Measurements from ENCODE around the gene TPPP3. TPM values are rescaled to one million over a fixed set of nuclear protein-coding genes. Genes with fewer than 3 reads are reported as not detected.
A peak's percentile ranks its signal among the peaks of the same experiment; 100 is the strongest.

TPPP3 gene
- total RNA-seq: 100 to 1,000 TPM in 3 of 4 donors, 10 to 100 TPM in 1; 47.6 to 182 (median 121) TPM

DNA sequence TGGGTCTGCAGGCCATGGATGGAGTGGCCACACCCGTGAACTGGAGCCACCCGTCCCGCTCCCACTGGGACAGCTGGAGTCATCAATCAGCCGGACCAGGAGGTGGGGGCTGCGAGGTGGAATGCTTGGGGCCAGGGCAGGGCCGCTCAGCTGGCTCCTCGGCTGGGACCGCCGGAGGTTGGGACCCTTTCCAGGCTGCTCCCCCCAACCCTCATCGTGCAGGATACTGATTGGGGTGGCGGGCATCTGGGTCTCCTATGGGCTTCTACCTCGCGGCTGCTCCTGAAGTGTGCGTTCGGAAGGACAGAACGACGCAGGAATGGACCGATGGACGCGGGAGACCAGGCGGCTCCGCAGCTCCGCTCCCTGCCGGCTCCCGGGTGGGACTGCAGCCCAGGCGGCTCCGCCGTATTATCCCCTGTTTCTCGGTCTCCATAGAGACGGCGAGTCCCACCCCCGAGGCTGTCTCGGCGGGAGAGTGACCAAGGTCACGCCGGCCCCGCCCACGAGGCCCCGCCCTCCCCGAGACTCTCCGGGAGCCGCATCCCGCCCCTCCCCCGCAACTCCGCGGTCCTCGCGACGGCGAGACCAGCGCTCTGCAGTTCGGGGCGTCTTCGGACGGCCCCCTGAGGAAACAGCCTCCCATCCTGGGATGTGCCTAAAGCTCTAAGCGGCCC, at the start of gene TPPP3:
Gene TPPP3, minus strand, starts transcription at position 388 of the 677 bp plus-strand sequence. CDS start 2,387 bp downstream, outside the sequence.
- WGBS: no CpG with 5 or more reads among the region's 56 CpGs
- peak within 1 kb of the TSS; percentile 52 for H3K4me3 ChIP-seq
- peak within 1 kb of the TSS; percentile 75 for H3K27ac ChIP-seq
- no peaks in the 10 kb centered on the region for H3K9me3 ChIP-seq
- TF ChIP-seq, protein P1, sequence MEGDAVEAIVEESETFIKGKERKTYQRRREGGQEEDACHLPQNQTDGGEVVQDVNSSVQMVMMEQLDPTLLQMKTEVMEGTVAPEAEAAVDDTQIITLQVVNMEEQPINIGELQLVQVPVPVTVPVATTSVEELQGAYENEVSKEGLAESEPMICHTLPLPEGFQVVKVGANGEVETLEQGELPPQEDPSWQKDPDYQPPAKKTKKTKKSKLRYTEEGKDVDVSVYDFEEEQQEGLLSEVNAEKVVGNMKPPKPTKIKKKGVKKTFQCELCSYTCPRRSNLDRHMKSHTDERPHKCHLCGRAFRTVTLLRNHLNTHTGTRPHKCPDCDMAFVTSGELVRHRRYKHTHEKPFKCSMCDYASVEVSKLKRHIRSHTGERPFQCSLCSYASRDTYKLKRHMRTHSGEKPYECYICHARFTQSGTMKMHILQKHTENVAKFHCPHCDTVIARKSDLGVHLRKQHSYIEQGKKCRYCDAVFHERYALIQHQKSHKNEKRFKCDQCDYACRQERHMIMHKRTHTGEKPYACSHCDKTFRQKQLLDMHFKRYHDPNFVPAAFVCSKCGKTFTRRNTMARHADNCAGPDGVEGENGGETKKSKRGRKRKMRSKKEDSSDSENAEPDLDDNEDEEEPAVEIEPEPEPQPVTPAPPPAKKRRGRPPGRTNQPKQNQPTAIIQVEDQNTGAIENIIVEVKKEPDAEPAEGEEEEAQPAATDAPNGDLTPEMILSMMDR (IDR thresholded peaks at IDR 0.05): peak; percentile 26 to 87
- TF ChIP-seq EP300 (IDR thresholded peaks at IDR 0.05) (no peak), POLR2AphosphoS5 (IDR thresholded peaks at IDR 0.05) (peak in 1 of 3 donors; percentile 15), POLR2A (IDR thresholded peaks at IDR 0.05) (peak in 1 of 2 donors; percentile 47)
- peak; percentile 95 for DNase-seq (ENCODE audit: low spot score in 2 of 2)
- no peaks in the 10 kb centered on the region for H3K27me3 ChIP-seq
- no peaks in the 10 kb centered on the region for H3K36me3 ChIP-seq
- H3K4me1 ChIP-seq: peaks cover 81% of the 10 kb centered on the region

DNA sequence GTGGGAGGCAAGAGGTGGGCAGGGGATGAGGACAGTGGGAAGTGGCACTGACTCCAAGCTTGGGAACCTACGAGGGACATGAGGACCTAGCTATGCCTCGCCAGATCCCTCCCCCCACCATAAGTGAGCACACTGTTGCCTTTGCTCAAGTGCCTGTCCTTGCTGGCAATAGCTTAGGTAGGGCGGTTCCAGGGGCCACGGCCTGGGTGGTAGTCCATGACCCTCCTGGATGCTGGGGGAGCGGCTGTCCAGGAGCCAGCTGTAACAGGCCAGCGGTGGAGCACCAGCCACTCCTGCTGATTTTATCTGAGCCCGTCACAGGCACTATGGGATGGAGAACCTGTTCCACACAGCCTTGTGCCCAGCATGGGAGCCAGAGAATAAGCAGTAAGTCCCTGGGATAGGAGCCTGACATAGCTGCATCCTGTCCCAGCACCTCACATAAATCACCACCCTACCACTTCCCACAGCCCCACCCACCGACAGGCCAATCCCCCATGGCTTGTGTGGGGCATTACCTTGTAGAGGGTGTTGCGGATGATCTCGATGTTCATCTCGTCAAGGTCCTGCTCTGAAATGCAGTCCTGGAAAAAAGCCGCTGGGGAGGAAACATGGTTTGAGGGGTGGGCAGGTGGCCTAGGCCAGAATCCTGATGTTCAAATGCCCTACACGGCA, 49.4 kb upstream of the TPPP3 start:
- Histone ChIP-seq H3K27me3 (no peaks in the 10 kb centered on the region), H3K27ac (peak overlapping the region; percentile 63), H3K4me1 (peaks cover 84% of the 10 kb centered on the region), H3K36me3 (peaks cover 49% of the 10 kb centered on the region), H3K9me3 (no peaks in the 10 kb centered on the region), H3K4me3 (no peak overlapping the region)
- no peak for DNase-seq (ENCODE audit: low spot score in 2 of 2)
- WGBS: 65% methylated on average over 9 of the region's 13 CpGs
- TF ChIP-seq POLR2A (IDR thresholded peaks at IDR 0.05) (no peak), POLR2AphosphoS5 (IDR thresholded peaks at IDR 0.05) (no peak)

DNA sequence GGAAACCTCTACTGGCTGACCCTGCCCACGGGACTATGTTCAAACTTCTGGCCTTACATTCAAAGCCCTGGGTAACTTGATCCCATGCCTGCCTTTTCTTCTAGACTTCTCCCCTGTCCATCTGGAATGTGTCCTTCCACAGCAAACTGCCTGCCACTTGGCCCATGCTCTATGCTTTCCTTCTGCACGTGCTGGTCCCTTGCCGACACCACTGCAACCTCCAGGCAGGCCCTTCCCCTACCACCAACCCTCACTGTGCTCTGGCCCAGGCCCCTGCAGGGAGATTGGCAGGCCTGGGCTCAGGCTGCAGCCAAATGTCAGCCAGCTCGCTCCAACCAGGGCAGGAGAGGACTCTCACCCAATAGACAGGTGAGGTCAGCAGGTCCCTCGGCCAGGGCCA, 48.6 kb upstream of the TPPP3 start:
- 55% methylated on average over 5 of the region's 5 CpGs for WGBS
- H3K36me3 ChIP-seq: peaks cover 49% of the 10 kb centered on the region
- peak overlapping the region; percentile 63 for H3K27ac ChIP-seq
- no peaks in the 10 kb centered on the region for H3K9me3 ChIP-seq
- no peak overlapping the region for H3K4me3 ChIP-seq
- TF ChIP-seq, protein P1 (IDR thresholded peaks at IDR 0.05): no peak
- TF ChIP-seq POLR2A (IDR thresholded peaks at IDR 0.05) (no peak), EP300 (IDR thresholded peaks at IDR 0.05) (no peak), POLR2AphosphoS5 (IDR thresholded peaks at IDR 0.05) (no peak)
- peaks cover 76% of the 10 kb centered on the region for H3K4me1 ChIP-seq
- DNase-seq (ENCODE audit: low spot score in 2 of 2): no peak
- no peaks in the 10 kb centered on the region for H3K27me3 ChIP-seq

DNA sequence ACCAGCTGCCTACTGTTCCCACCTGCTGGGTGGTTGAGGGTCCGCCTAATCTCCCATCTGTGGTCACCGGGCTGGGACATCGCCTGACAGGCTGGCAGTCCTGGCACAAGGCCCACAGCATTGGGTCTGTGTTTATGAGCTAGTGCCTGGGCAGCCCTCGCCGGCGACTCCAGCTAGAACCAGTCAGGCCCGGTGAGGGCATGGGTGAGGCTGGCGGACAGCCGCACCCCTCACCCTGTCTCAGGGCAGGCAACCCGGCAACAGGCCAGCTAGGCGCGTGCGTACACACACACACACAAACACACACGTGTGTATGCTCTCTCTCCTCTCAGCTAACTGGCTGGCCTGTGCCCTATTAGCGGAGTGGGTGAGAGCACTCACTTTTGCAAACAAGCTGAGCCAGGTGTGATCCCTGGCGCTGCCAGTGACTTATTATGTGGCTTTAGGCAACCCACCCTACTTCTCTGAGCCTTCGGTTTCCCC, 48.0 kb upstream of the TPPP3 start:
- no peak for TF ChIP-seq POLR2A (IDR thresholded peaks at IDR 0.05)
- peak in 2 of 3 donors; percentile 42 to 46 for TF ChIP-seq POLR2AphosphoS5 (IDR thresholded peaks at IDR 0.05)
- Histone ChIP-seq H3K4me1 (peaks cover 70% of the 10 kb centered on the region), H3K4me3 (no peak overlapping the region), H3K9me3 (no peaks in the 10 kb centered on the region), H3K27me3 (no peaks in the 10 kb centered on the region), H3K27ac (peak overlapping the region; percentile 63), H3K36me3 (peaks cover 55% of the 10 kb centered on the region)
- DNase-seq (ENCODE audit: low spot score in 2 of 2): peak; percentile 83 to 90
- WGBS: 52% methylated on average over 9 of the region's 17 CpGs

DNA sequence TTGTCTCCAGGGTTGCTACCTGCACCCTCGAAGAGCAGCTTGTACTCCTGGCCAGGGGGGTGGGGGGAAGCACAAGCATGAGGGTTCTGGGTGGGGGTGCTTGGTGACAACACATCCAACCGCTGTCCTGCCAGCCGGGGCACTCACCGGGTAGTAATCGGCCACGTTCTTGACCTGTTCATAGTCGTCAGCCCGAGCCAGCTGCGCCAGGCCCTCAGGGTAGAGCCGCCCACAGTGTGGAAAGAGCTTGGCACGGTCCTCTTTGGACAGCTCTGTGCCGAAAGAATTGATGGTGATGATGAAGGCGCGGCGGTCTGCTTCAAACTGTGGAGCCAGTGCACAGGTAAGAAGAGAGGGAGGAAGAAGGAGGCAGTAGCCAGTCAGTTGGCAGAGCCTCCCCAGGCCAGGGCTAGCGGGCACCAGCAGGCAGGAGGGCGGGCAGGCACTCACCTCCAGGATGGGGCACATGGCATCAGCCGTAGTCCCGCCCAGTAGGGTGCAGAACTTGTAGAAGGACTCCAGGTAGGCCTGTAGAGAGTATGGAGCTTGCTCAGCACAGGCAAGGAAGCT, 45.6 kb upstream of the TPPP3 start:
- no peak for DNase-seq (ENCODE audit: low spot score in 2 of 2)
- 87% methylated on average over 6 of the region's 19 CpGs for WGBS
- TF ChIP-seq EP300 (IDR thresholded peaks at IDR 0.05) (no peak), POLR2A (IDR thresholded peaks at IDR 0.05) (no peak), POLR2AphosphoS5 (IDR thresholded peaks at IDR 0.05) (no peak)
- TF ChIP-seq, protein P1 (IDR thresholded peaks at IDR 0.05): no peak
- Histone ChIP-seq H3K27me3 (no peaks in the 10 kb centered on the region), H3K9me3 (no peaks in the 10 kb centered on the region), H3K27ac (no peak overlapping the region), H3K4me1 (peaks cover 51% of the 10 kb centered on the region), H3K4me3 (no peak overlapping the region), H3K36me3 (peaks cover 55% of the 10 kb centered on the region)

Measured in suprapubic skin (tissue), 4 donors.